Loucy (cell line): ENCODE data around the gene ARID1B.

Source experiments
- EZH2phosphoT487 ChIP-seq: fragments of 200-600 bp; IDR thresholded peaks from 2 replicates; pipeline ENCODE4 v1.6.1; 2018; ENCODE audit warnings: antibody characterized with exemption, mild to moderate bottlenecking, moderate library complexity, borderline replicate concordance
- TF ChIP-seq, protein P1 (sequence below): fragments of 200-600 bp; sonication (generic); conservative IDR thresholded peaks from 2 replicates; pipeline ENCODE4 v1.5.1; 2014; ENCODE audit warnings: mild to moderate bottlenecking, antibody characterized with exemption, low read length

DNA sequence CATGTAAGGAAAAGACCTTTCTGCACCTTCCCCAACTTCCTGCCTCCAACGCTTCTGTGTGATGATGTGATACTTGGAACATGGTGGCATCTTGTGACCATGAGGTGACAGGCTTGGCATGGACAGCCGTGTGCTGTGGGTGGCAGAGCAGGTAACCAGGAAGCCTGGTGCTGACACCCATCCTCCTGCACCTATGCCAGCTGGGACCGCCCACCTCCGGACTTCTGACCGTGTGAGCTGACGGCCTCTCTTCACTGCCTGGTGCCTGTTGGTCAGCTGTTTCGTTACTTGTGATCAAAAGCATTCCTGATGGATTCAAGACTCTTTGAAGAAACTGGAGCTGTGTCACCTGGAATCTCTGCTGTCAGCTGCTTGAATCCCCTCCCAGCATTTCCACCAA is 475.8 kb downstream of the ARID1B start:
- TF ChIP-seq, protein P1, sequence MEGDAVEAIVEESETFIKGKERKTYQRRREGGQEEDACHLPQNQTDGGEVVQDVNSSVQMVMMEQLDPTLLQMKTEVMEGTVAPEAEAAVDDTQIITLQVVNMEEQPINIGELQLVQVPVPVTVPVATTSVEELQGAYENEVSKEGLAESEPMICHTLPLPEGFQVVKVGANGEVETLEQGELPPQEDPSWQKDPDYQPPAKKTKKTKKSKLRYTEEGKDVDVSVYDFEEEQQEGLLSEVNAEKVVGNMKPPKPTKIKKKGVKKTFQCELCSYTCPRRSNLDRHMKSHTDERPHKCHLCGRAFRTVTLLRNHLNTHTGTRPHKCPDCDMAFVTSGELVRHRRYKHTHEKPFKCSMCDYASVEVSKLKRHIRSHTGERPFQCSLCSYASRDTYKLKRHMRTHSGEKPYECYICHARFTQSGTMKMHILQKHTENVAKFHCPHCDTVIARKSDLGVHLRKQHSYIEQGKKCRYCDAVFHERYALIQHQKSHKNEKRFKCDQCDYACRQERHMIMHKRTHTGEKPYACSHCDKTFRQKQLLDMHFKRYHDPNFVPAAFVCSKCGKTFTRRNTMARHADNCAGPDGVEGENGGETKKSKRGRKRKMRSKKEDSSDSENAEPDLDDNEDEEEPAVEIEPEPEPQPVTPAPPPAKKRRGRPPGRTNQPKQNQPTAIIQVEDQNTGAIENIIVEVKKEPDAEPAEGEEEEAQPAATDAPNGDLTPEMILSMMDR, result no peak
- no peak for TF ChIP-seq EZH2phosphoT487
